Measurements from ENCODE around the gene PRELID2.

PRELID2 gene

DNA sequence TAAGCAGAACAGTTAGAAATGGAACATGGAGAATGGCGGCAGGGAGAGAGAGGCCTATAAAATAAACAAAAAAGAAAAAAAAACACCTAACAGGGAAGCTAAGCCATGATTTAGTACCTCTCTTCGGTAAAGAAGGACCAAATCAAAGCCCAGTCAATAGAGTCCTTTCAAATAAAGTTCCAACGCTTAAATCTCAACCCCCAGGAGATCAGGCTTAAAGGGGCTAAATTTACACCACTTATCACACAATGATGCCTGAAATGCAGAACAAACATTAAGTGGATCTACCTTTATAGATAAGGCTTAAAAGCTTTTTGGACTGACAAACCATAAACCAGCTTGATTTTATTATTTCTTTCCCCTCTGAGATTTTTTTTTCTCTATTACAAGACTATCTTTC, 66.3 kb downstream of the PRELID2 start:
- no peak for DNase-seq (ENCODE audit: low read depth, low spot score)
- Histone ChIP-seq H3K36me3 (ENCODE audit: insufficient read depth, insufficient read length, low read length) (no peaks in the 10 kb centered on the region), H3K4me3 (ENCODE audit: insufficient read length, low read depth) (no peak overlapping the region), H3K4me1 (ENCODE audit: insufficient read depth, insufficient read length) (no peaks in the 10 kb centered on the region), H3K27me3 (ENCODE audit: insufficient read depth, insufficient read length) (no peaks in the 10 kb centered on the region), H3K9me3 (ENCODE audit: insufficient read depth, low read length) (no peaks in the 10 kb centered on the region; the same call in 1 of the 2 replicates), H3K9ac (ENCODE audit: insufficient read length, low read depth) (no peak overlapping the region)
- TF ChIP-seq ZNF274 (IDR thresholded peaks at IDR 0.05; ENCODE audit: low read depth, low read length) (no peak), YY1 (IDR thresholded peaks at IDR 0.05; ENCODE audit: insufficient read depth, insufficient read length) (no peak), SUZ12 (IDR thresholded peaks at IDR 0.05; ENCODE audit: extremely low read depth, insufficient read depth, insufficient read length) (no peak)

- no peak overlapping the region for H3K9ac ChIP-seq (ENCODE audit: insufficient read length, low read depth)
- TF ChIP-seq SUZ12 (IDR thresholded peaks at IDR 0.05; ENCODE audit: extremely low read depth, insufficient read depth, insufficient read length) (no peak), YY1 (IDR thresholded peaks at IDR 0.05; ENCODE audit: insufficient read depth, insufficient read length) (no peak), ZNF274 (IDR thresholded peaks at IDR 0.05; ENCODE audit: low read depth, low read length) (no peak)
- no peaks in the 10 kb centered on the region for H3K36me3 ChIP-seq (ENCODE audit: insufficient read depth, insufficient read length, low read length)
- no peaks in the 10 kb centered on the region for H3K27me3 ChIP-seq (ENCODE audit: insufficient read depth, insufficient read length)
- no peak overlapping the region for H3K4me3 ChIP-seq (ENCODE audit: insufficient read length, low read depth)
- H3K9me3 ChIP-seq (ENCODE audit: insufficient read depth, low read length), result no peaks in the 10 kb centered on the region; the same call in 1 of the 2 replicates
- no peak for DNase-seq (ENCODE audit: low read depth, low spot score)
- H3K4me1 ChIP-seq (ENCODE audit: insufficient read depth, insufficient read length), result no peaks in the 10 kb centered on the region
Measured at GRCh38 chr5:145764325-145764724, 70.8 kb downstream of the PRELID2 start.

- TF ChIP-seq SUZ12 (IDR thresholded peaks at IDR 0.05; ENCODE audit: extremely low read depth, insufficient read depth, insufficient read length) (no peak), ZNF274 (IDR thresholded peaks at IDR 0.05; ENCODE audit: low read depth, low read length) (no peak), YY1 (IDR thresholded peaks at IDR 0.05; ENCODE audit: insufficient read depth, insufficient read length) (no peak)
- Histone ChIP-seq H3K4me1 (ENCODE audit: insufficient read depth, insufficient read length) (no peaks in the 10 kb centered on the region), H3K4me3 (ENCODE audit: insufficient read length, low read depth) (no peak overlapping the region), H3K9ac (ENCODE audit: insufficient read length, low read depth) (no peak overlapping the region), H3K36me3 (ENCODE audit: insufficient read depth, insufficient read length, low read length) (no peaks in the 10 kb centered on the region), H3K27me3 (ENCODE audit: insufficient read depth, insufficient read length) (no peaks in the 10 kb centered on the region), H3K9me3 (ENCODE audit: insufficient read depth, low read length) (no peaks in the 10 kb centered on the region; the same call in 1 of the 2 replicates)
- DNase-seq (ENCODE audit: low read depth, low spot score), result no peak
Measured at GRCh38 chr5:145762833-145763232, 72.3 kb downstream of the PRELID2 start.

DNA sequence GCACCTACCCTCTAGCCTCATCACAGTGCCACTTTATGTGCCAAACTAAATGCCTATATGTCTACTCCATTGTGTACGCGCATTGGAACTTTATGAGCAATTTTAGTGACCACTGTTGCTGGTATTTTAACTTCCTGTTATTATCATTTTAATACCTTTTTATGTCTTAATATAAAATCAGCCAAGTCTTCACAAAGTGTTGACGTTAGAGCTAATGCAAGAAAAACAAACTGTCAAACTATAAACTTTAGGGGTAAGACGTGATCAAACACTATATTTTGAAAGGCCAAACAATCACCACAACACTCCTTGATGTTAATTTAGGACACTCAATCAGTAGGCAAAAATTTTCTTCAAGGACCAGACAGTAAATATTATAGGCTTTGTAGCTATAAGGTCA, 73.9 kb downstream of the PRELID2 start:
- no peak overlapping the region for H3K9ac ChIP-seq (ENCODE audit: insufficient read length, low read depth)
- DNase-seq (ENCODE audit: low read depth, low spot score), result no peak
- no peaks in the 10 kb centered on the region for H3K4me1 ChIP-seq (ENCODE audit: insufficient read depth, insufficient read length)
- H3K9me3 ChIP-seq (ENCODE audit: insufficient read depth, low read length), result no peaks in the 10 kb centered on the region
- no peak overlapping the region for H3K4me3 ChIP-seq (ENCODE audit: insufficient read length, low read depth)
- H3K27me3 ChIP-seq (ENCODE audit: insufficient read depth, insufficient read length), result no peaks in the 10 kb centered on the region
- H3K36me3 ChIP-seq (ENCODE audit: insufficient read depth, insufficient read length, low read length), result no peaks in the 10 kb centered on the region
- TF ChIP-seq SUZ12 (IDR thresholded peaks at IDR 0.05; ENCODE audit: extremely low read depth, insufficient read depth, insufficient read length), result no peak
- TF ChIP-seq ZNF274 (IDR thresholded peaks at IDR 0.05; ENCODE audit: low read depth, low read length), result no peak
- TF ChIP-seq YY1 (IDR thresholded peaks at IDR 0.05; ENCODE audit: insufficient read depth, insufficient read length), result no peak

DNA sequence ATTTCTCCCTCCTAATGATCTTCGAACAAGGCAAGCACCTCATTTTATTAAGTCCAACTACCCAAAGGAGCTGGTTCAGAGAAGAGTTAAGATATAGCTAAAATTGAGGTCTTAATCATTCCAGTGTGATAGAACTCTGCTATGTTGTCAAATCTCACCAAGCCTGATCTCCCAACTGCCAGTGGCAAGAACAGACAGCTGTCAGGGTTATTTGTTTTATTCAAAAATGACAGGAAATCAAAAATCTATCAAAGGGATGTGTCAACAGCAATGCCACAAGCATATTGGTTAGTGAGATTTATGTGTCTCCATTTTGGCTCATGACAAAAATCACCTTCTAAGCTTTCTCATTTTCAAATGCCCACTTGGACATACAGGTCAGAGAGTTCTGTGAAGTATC, 74.5 kb downstream of the PRELID2 start:
- H3K4me1 ChIP-seq (ENCODE audit: insufficient read depth, insufficient read length), result no peaks in the 10 kb centered on the region
- DNase-seq (ENCODE audit: low read depth, low spot score), result no peak
- H3K9me3 ChIP-seq (ENCODE audit: insufficient read depth, low read length), result no peaks in the 10 kb centered on the region
- H3K36me3 ChIP-seq (ENCODE audit: insufficient read depth, insufficient read length, low read length), result no peaks in the 10 kb centered on the region
- no peaks in the 10 kb centered on the region for H3K27me3 ChIP-seq (ENCODE audit: insufficient read depth, insufficient read length)
- TF ChIP-seq ZNF274 (IDR thresholded peaks at IDR 0.05; ENCODE audit: low read depth, low read length) (no peak), YY1 (IDR thresholded peaks at IDR 0.05; ENCODE audit: insufficient read depth, insufficient read length) (no peak), SUZ12 (IDR thresholded peaks at IDR 0.05; ENCODE audit: extremely low read depth, insufficient read depth, insufficient read length) (no peak)
- no peak overlapping the region for H3K4me3 ChIP-seq (ENCODE audit: insufficient read length, low read depth)
- H3K9ac ChIP-seq (ENCODE audit: insufficient read length, low read depth), result no peak overlapping the region

GRCh38 chr5:145752947-145753346, 82.2 kb downstream of the PRELID2 start:
- no peak for DNase-seq (ENCODE audit: low read depth, low spot score)

GRCh38 chr5:145752534-145752933, 82.6 kb downstream of the PRELID2 start:
- H3K4me1 ChIP-seq (ENCODE audit: insufficient read depth, insufficient read length), result no peaks in the 10 kb centered on the region
- no peak overlapping the region for H3K4me3 ChIP-seq (ENCODE audit: insufficient read length, low read depth)
- no peaks in the 10 kb centered on the region for H3K9me3 ChIP-seq (ENCODE audit: insufficient read depth, low read length)
- no peak overlapping the region for H3K9ac ChIP-seq (ENCODE audit: insufficient read length, low read depth)
- DNase-seq (ENCODE audit: low read depth, low spot score), result no peak
- H3K36me3 ChIP-seq (ENCODE audit: insufficient read depth, insufficient read length, low read length), result no peaks in the 10 kb centered on the region
- TF ChIP-seq SUZ12 (IDR thresholded peaks at IDR 0.05; ENCODE audit: extremely low read depth, insufficient read depth, insufficient read length), result no peak
- TF ChIP-seq YY1 (IDR thresholded peaks at IDR 0.05; ENCODE audit: insufficient read depth, insufficient read length), result no peak
- TF ChIP-seq ZNF274 (IDR thresholded peaks at IDR 0.05; ENCODE audit: low read depth, low read length), result no peak
- no peaks in the 10 kb centered on the region for H3K27me3 ChIP-seq (ENCODE audit: insufficient read depth, insufficient read length)

More at GRCh38 chr5:145752947-145753346, 82.2 kb downstream of the PRELID2 start:
- Histone ChIP-seq H3K9ac (ENCODE audit: insufficient read length, low read depth) (no peak overlapping the region), H3K4me3 (ENCODE audit: insufficient read length, low read depth) (no peak overlapping the region), H3K4me1 (ENCODE audit: insufficient read depth, insufficient read length) (no peaks in the 10 kb centered on the region), H3K36me3 (ENCODE audit: insufficient read depth, insufficient read length, low read length) (no peaks in the 10 kb centered on the region), H3K9me3 (ENCODE audit: insufficient read depth, low read length) (no peaks in the 10 kb centered on the region), H3K27me3 (ENCODE audit: insufficient read depth, insufficient read length) (no peaks in the 10 kb centered on the region)
- TF ChIP-seq YY1 (IDR thresholded peaks at IDR 0.05; ENCODE audit: insufficient read depth, insufficient read length) (no peak), ZNF274 (IDR thresholded peaks at IDR 0.05; ENCODE audit: low read depth, low read length) (no peak), SUZ12 (IDR thresholded peaks at IDR 0.05; ENCODE audit: extremely low read depth, insufficient read depth, insufficient read length) (no peak)
